Mammary epithelial cell (primary cell): ENCODE results near the gene RDH13.

Experiments
- EZH2 ChIP-seq: IDR thresholded peaks from 2 replicates; pipeline ENCODE4 v1.6.1; 2012; ENCODE audit warnings: low read length, inconsistent platforms, borderline replicate concordance
- TF ChIP-seq, protein P1 (sequence below), 2 donors: IDR thresholded peaks in 1 of 2; conservative IDR thresholded peaks in 1 of 2; 2 replicates each; pipeline ENCODE4 v1.5.1; 2011 to 2012; ENCODE audit warnings: inconsistent platforms in 2 of 2, low read length in 2 of 2, mild to moderate bottlenecking in 2 of 2, control low read depth in 1 of 2, low read depth in 1 of 2; ENCODE audit not compliant: insufficient read depth in 1 of 2; ENCODE audit errors: extremely low read depth in 1 of 2

DNA sequence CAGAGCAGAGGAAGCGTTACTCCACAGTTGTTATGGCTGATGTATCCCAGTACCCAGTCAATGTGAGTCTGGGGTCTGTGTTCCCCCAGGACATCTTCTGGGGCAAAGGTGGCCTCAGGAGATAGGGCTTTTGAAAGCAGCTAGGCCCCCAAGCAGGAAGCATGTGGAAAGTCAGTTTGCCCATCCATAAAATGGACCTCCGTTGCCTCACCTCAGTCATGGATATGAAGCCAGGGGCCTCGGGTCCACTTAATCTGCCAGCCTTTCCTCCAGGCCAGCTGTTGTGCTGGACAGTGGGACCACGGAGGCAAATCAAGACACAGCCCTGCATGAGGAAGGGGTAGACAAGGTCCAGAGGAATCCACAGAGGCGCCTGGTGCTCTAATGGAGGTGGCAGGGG is 16.0 kb upstream of the RDH13 start:
- TF ChIP-seq, protein P1, sequence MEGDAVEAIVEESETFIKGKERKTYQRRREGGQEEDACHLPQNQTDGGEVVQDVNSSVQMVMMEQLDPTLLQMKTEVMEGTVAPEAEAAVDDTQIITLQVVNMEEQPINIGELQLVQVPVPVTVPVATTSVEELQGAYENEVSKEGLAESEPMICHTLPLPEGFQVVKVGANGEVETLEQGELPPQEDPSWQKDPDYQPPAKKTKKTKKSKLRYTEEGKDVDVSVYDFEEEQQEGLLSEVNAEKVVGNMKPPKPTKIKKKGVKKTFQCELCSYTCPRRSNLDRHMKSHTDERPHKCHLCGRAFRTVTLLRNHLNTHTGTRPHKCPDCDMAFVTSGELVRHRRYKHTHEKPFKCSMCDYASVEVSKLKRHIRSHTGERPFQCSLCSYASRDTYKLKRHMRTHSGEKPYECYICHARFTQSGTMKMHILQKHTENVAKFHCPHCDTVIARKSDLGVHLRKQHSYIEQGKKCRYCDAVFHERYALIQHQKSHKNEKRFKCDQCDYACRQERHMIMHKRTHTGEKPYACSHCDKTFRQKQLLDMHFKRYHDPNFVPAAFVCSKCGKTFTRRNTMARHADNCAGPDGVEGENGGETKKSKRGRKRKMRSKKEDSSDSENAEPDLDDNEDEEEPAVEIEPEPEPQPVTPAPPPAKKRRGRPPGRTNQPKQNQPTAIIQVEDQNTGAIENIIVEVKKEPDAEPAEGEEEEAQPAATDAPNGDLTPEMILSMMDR (conservative IDR thresholded peaks at IDR 0.05 in 1 of 2, IDR thresholded peaks at IDR 0.05 in 1 of 2; ENCODE audit: extremely low read depth in 1 of 2, insufficient read depth in 1 of 2, low read depth in 1 of 2, low read length in 2 of 2): no peak
- TF ChIP-seq EZH2: no peak
